ENCODE measurements around the gene PHKB. TPM values are rescaled to one million over a fixed set of nuclear protein-coding genes. Genes with fewer than 3 reads are reported as not detected.

The PHKB gene
- total and polyA plus RNA-seq, 2 donors (not counting 1 experiment from before 2014, with no cell fraction given), result 79.0 to 103 TPM

GRCh38 chr16:47571711-47572110, 110.6 kb downstream of the PHKB start:
- DNase-seq (ENCODE audit: low read depth in 2 of 2), result no peak
- Histone ChIP-seq H3K36me3 (ENCODE audit: control insufficient read depth, insufficient read depth, low read length) (no peaks in the 10 kb centered on the region), H3K4me1 (ENCODE audit: control insufficient read depth, extremely low read depth, insufficient read depth, low read length) (peaks cover 2% of the 10 kb centered on the region), H3K27me3 (ENCODE audit: control insufficient read depth, insufficient read depth, low read length) (no peaks in the 10 kb centered on the region), H3K9ac (ENCODE audit: insufficient read depth, low read length) (no peak overlapping the region), H4K20me1 (ENCODE audit: control insufficient read depth, extremely low read depth, insufficient read depth, low read length) (no peaks in the 10 kb centered on the region), H3K4me3 (replicated peaks in 1 of 4; ENCODE audit: control extremely low read depth in 1 of 4, insufficient read depth in 1 of 4, low read depth in 3 of 4, low read length in 4 of 4) (no peak overlapping the region), H2AFZ (ENCODE audit: low read length) (no peak overlapping the region), H3K27ac (ENCODE audit: insufficient read depth, low read length) (no peak overlapping the region), H3K79me2 (ENCODE audit: control insufficient read depth, insufficient read depth, low read length) (no peaks in the 10 kb centered on the region), H3K4me2 (ENCODE audit: extremely low read depth, insufficient read depth, low read length) (no peak overlapping the region), H3K9me3 (ENCODE audit: control insufficient read depth, insufficient read depth, low read depth, low read length) (no peaks in the 10 kb centered on the region)
- TF ChIP-seq EZH2 (IDR thresholded peaks at IDR 0.05; ENCODE audit: low read length, missing control alignments) (no peak), CTCF (conservative IDR thresholded peaks at IDR 0.05 in 1 of 2, IDR thresholded peaks at IDR 0.05 in 1 of 2; ENCODE audit: low read depth in 1 of 2, low read length in 2 of 2) (no peak)

DNA sequence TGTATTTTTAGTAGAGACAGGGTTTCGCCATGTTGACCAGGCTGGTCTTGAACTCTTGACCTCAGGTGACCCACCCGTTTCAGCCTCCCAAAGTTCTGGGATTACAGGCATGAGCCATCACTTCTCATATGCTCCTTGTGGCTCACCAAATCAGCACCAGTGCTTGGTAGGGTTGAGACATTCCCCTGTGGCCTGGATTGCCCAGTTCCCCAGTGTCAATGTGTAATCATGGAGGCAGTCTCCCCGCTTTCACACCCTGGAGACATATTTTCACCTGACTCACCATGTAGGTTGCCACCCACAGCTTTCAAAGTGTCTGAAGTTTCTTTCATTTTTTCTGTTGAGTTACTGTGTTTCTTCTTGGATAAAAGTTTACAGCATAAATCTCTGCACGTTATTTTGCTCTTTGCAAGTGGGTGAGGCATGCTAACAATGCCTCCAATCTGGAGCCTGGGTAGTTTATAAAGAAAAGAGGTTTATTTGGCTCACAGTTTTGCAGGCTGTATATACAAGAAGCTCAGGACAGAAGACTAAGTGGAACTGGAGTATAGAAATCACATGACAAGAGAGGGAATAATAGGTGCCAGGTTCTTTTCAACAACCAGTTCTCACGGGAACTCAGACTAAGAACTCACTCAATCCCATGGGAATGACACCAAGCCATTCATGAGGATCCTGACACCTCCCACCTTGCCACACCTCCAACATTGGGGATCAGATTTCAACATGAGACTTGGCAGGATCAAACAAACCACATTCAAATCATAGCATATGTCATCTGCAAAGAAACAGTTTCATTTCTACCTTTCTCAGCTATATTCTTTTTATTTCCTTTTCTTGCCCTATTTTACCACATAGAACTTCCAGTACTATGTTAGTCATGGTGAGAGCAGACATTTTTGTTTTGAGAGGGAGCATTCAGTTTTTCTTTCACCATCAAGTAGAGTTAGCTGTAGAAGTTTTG, 113.2 kb downstream of the PHKB start:
- no peak overlapping the region for H3K4me3 ChIP-seq (replicated peaks in 1 of 4; ENCODE audit: control extremely low read depth in 1 of 4, insufficient read depth in 1 of 4, low read depth in 3 of 4, low read length in 4 of 4)
- H3K9me3 ChIP-seq (ENCODE audit: control insufficient read depth, insufficient read depth, low read depth, low read length), result no peaks in the 10 kb centered on the region
- H3K79me2 ChIP-seq (ENCODE audit: control insufficient read depth, insufficient read depth, low read length), result no peaks in the 10 kb centered on the region
- no peaks in the 10 kb centered on the region for H3K36me3 ChIP-seq (ENCODE audit: control insufficient read depth, insufficient read depth, low read length)
- no peak overlapping the region for H3K4me2 ChIP-seq (ENCODE audit: extremely low read depth, insufficient read depth, low read length)
- peak; percentile 56 to 79 for DNase-seq (ENCODE audit: low read depth in 2 of 2)
- H3K9ac ChIP-seq (ENCODE audit: insufficient read depth, low read length), result no peak overlapping the region
- TF ChIP-seq CTCF (conservative IDR thresholded peaks at IDR 0.05 in 1 of 2, IDR thresholded peaks at IDR 0.05 in 1 of 2; ENCODE audit: low read depth in 1 of 2, low read length in 2 of 2) (no peak), EZH2 (IDR thresholded peaks at IDR 0.05; ENCODE audit: low read length, missing control alignments) (no peak)
- H3K27ac ChIP-seq (ENCODE audit: insufficient read depth, low read length), result no peak overlapping the region
- H3K4me1 ChIP-seq (ENCODE audit: control insufficient read depth, extremely low read depth, insufficient read depth, low read length), result peaks cover 2% of the 10 kb centered on the region
- H2AFZ ChIP-seq (ENCODE audit: low read length), result no peak overlapping the region
- H4K20me1 ChIP-seq (ENCODE audit: control insufficient read depth, extremely low read depth, insufficient read depth, low read length), result no peaks in the 10 kb centered on the region
- no peaks in the 10 kb centered on the region for H3K27me3 ChIP-seq (ENCODE audit: control insufficient read depth, insufficient read depth, low read length)

- Histone ChIP-seq H3K9me3 (ENCODE audit: control insufficient read depth, insufficient read depth, low read depth, low read length) (no peaks in the 10 kb centered on the region), H4K20me1 (ENCODE audit: control insufficient read depth, extremely low read depth, insufficient read depth, low read length) (no peaks in the 10 kb centered on the region), H3K79me2 (ENCODE audit: control insufficient read depth, insufficient read depth, low read length) (no peaks in the 10 kb centered on the region), H3K4me1 (ENCODE audit: control insufficient read depth, extremely low read depth, insufficient read depth, low read length) (peaks cover 2% of the 10 kb centered on the region), H3K4me2 (ENCODE audit: extremely low read depth, insufficient read depth, low read length) (no peak overlapping the region), H3K27ac (ENCODE audit: insufficient read depth, low read length) (no peak overlapping the region), H3K9ac (ENCODE audit: insufficient read depth, low read length) (no peak overlapping the region), H3K36me3 (ENCODE audit: control insufficient read depth, insufficient read depth, low read length) (no peaks in the 10 kb centered on the region), H3K4me3 (replicated peaks in 1 of 4; ENCODE audit: control extremely low read depth in 1 of 4, insufficient read depth in 1 of 4, low read depth in 3 of 4, low read length in 4 of 4) (no peak overlapping the region), H2AFZ (ENCODE audit: low read length) (no peak overlapping the region), H3K27me3 (ENCODE audit: control insufficient read depth, insufficient read depth, low read length) (no peaks in the 10 kb centered on the region)
- no peak for TF ChIP-seq CTCF (conservative IDR thresholded peaks at IDR 0.05 in 1 of 2, IDR thresholded peaks at IDR 0.05 in 1 of 2; ENCODE audit: low read depth in 1 of 2, low read length in 2 of 2)
- no peak for TF ChIP-seq EZH2 (IDR thresholded peaks at IDR 0.05; ENCODE audit: low read length, missing control alignments)
- DNase-seq (ENCODE audit: low read depth in 2 of 2), result no peak
These were observed 115.9 kb downstream of the PHKB start for GRCh38 chr16:47577029-47577428.
